Measurements from ENCODE around the gene KRTAP10-1.

DNA sequence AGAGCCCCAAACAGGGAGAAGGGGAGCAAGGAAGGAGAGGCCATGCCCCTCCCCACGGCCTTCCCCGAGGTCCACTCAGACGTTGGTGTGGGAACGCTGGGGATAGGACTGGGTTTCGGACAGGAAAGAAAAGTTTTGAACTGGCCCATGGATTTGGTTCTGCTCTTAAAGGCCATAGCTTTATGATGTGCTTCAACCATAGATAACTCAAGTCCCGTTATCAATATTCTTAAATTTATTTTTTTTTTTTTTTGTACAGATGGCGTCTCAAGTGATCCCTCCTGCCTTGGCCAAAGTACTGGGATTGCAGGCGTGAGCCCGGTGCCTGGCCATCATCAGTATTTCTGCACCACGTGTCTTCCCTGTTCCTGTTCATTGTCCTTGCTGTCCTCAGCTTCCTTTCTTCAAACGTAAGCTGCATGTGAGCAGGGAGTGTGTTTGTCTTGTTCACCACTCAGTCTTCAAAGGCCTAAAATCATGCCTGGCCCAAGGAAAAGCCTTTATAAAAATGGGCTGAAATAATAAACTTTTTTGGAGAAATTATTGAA, 820 bp upstream of the KRTAP10-1 start:
- TF ChIP-seq, protein P1, sequence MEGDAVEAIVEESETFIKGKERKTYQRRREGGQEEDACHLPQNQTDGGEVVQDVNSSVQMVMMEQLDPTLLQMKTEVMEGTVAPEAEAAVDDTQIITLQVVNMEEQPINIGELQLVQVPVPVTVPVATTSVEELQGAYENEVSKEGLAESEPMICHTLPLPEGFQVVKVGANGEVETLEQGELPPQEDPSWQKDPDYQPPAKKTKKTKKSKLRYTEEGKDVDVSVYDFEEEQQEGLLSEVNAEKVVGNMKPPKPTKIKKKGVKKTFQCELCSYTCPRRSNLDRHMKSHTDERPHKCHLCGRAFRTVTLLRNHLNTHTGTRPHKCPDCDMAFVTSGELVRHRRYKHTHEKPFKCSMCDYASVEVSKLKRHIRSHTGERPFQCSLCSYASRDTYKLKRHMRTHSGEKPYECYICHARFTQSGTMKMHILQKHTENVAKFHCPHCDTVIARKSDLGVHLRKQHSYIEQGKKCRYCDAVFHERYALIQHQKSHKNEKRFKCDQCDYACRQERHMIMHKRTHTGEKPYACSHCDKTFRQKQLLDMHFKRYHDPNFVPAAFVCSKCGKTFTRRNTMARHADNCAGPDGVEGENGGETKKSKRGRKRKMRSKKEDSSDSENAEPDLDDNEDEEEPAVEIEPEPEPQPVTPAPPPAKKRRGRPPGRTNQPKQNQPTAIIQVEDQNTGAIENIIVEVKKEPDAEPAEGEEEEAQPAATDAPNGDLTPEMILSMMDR (CRISPR knock-in tag; IDR thresholded peaks at IDR 0.05), result no peak
- TF ChIP-seq CC2D1A (CRISPR knock-in tag; IDR thresholded peaks at IDR 0.05) (no peak), FIP1L1 (IDR thresholded peaks at IDR 0.05; ENCODE audit: borderline replicate concordance, insufficient read depth, low read depth, low read length) (no peak)

Data from HepG2 (cell line).